SK-N-SH treated with all-trans-retinoic acid at 6 μM for 48 hours (cell line): ENCODE results near the gene SLC22A12.

Experiments used
- ATAC-seq: fragments of 200-7000 bp; cut with Tn5 transposase; 3 replicates; pipeline ENCODE4 v1.9.1; 2020; ENCODE audit warnings: mild to moderate bottlenecking, moderate library complexity
- ARNTL ChIP-seq: fragments of 450-650 bp; formaldehyde crosslinking; IDR thresholded peaks from 2 replicates; pipeline ENCODE4 v1.5.0; 2020; ENCODE audit warnings: low read depth, mild to moderate bottlenecking, moderate library complexity, borderline replicate concordance
- BACH2 ChIP-seq: fragments of 250-450 bp; sonication (Bioruptor Pico); IDR thresholded peaks from 2 replicates; pipeline ENCODE4 v1.9.0; 2021; ENCODE audit warnings: mild to moderate bottlenecking, borderline replicate concordance
- CREB5 ChIP-seq: fragments of 250-450 bp; sonication (Bioruptor Pico); IDR thresholded peaks from 2 replicates; pipeline ENCODE4 v1.5.1; 2020; ENCODE audit warnings: low read depth, mild to moderate bottlenecking, moderate library complexity
- CSDC2 ChIP-seq: fragments of 250-450 bp; sonication (Bioruptor Pico); IDR thresholded peaks from 2 replicates; pipeline ENCODE4 v1.5.0; 2020; ENCODE audit warnings: mild to moderate bottlenecking, moderate library complexity
- CSRNP3 ChIP-seq: fragments of 250-450 bp; sonication (Bioruptor Pico); IDR thresholded peaks from 2 replicates; pipeline ENCODE4 v1.5.1; 2021; ENCODE audit warnings: mild to moderate bottlenecking, moderate library complexity
- ESRRG ChIP-seq: fragments of 250-450 bp; sonication (Bioruptor Pico); IDR thresholded peaks from 2 replicates; pipeline ENCODE4 v1.6.1; 2021; ENCODE audit warnings: mild to moderate bottlenecking
- GLIS3 ChIP-seq: fragments of 250-450 bp; sonication (Bioruptor Pico); IDR thresholded peaks from 2 replicates; pipeline ENCODE4 v1.5.0; 2020; ENCODE audit warnings: mild to moderate bottlenecking, moderate library complexity
- ISL1 ChIP-seq: fragments of 250-450 bp; sonication (Bioruptor Pico); IDR thresholded peaks from 2 replicates; pipeline ENCODE4 v2.1.2; 2022; ENCODE audit warnings: mild to moderate bottlenecking, moderate library complexity
- OSR1 ChIP-seq: fragments of 250-450 bp; sonication (Bioruptor Pico); IDR thresholded peaks from 2 replicates; pipeline ENCODE4 v1.8.0; 2022; ENCODE audit warnings: moderate library complexity, mild to moderate bottlenecking, inconsistent platforms
- PATZ1 ChIP-seq: fragments of 250-450 bp; sonication (Bioruptor Pico); IDR thresholded peaks from 2 replicates; pipeline ENCODE4 v1.8.0; 2020; ENCODE audit warnings: mild to moderate bottlenecking, moderate library complexity, borderline replicate concordance
- POU6F1 ChIP-seq: fragments of 250-450 bp; sonication (Bioruptor Pico); IDR thresholded peaks from 2 replicates; pipeline ENCODE4 v1.8.0; 2021; ENCODE audit warnings: low read depth, mild to moderate bottlenecking, moderate library complexity, borderline replicate concordance
- PPARA ChIP-seq: fragments of 250-450 bp; sonication (Bioruptor Pico); IDR thresholded peaks from 2 replicates; pipeline ENCODE4 v1.5.0; 2020; ENCODE audit warnings: mild to moderate bottlenecking, borderline replicate concordance
- RARB ChIP-seq: fragments of 250-450 bp; sonication (Bioruptor Pico); IDR thresholded peaks from 2 replicates; pipeline ENCODE4 v1.8.0; 2021; ENCODE audit warnings: mild to moderate bottlenecking, moderate library complexity
- SNAI2 ChIP-seq: fragments of 250-450 bp; sonication (Bioruptor Pico); IDR thresholded peaks from 2 replicates; pipeline ENCODE4 v1.5.0; 2020; ENCODE audit warnings: mild to moderate bottlenecking, moderate library complexity
- TCF4 ChIP-seq: fragments of 250-450 bp; sonication (Bioruptor Pico); IDR thresholded peaks from 2 replicates; pipeline ENCODE4 v1.8.0; 2021; ENCODE audit warnings: mild to moderate bottlenecking, moderate library complexity, borderline replicate concordance
- TOX ChIP-seq: fragments of 250-450 bp; sonication (Bioruptor Pico); IDR thresholded peaks from 2 replicates; pipeline ENCODE4 v1.8.0; 2021; ENCODE audit warnings: mild to moderate bottlenecking, moderate library complexity, borderline replicate concordance
- TSHZ2 ChIP-seq: fragments of 250-450 bp; sonication (Bioruptor Pico); IDR thresholded peaks from 2 replicates; pipeline ENCODE4 v1.5.0; 2020; ENCODE audit warnings: mild to moderate bottlenecking, moderate library complexity
- ZC3H10 ChIP-seq: fragments of 250-450 bp; sonication (Bioruptor Pico); IDR thresholded peaks from 2 replicates; pipeline ENCODE4 v1.5.1; 2021; ENCODE audit warnings: mild to moderate bottlenecking, moderate library complexity
- ZFP3 ChIP-seq: fragments of 250-450 bp; sonication (Bioruptor Pico); IDR thresholded peaks from 2 replicates; pipeline ENCODE4 v1.5.0; 2020; ENCODE audit warnings: mild to moderate bottlenecking, moderate library complexity
- ZFP30 ChIP-seq: fragments of 450-650 bp; formaldehyde crosslinking; IDR thresholded peaks from 2 replicates; pipeline ENCODE4 v1.5.0; 2022; ENCODE audit warnings: mild to moderate bottlenecking, moderate library complexity
- ZNF565 ChIP-seq: fragments of 450-650 bp; formaldehyde crosslinking; conservative IDR thresholded peaks from 2 replicates; pipeline ENCODE4 v1.5.0; 2020; ENCODE audit warnings: low read depth, mild to moderate bottlenecking, moderate library complexity
- ZNF70 ChIP-seq: fragments of 450-650 bp; formaldehyde crosslinking; IDR thresholded peaks from 2 replicates; pipeline ENCODE4 v1.5.0; 2020; ENCODE audit warnings: mild to moderate bottlenecking, moderate library complexity
- ZNF8 ChIP-seq: fragments of 450-650 bp; formaldehyde crosslinking; IDR thresholded peaks from 2 replicates; pipeline ENCODE4 v1.5.0; 2020; ENCODE audit warnings: mild to moderate bottlenecking, moderate library complexity

Gene SLC22A12

GRCh38 chr11:64570341-64570740 is 20.7 kb upstream of the SLC22A12 start:
- no peak for TF ChIP-seq PPARA
- no peak for TF ChIP-seq PATZ1 (CRISPR knock-in tag)
- no peak for TF ChIP-seq SNAI2 (CRISPR knock-in tag)
- no peak for TF ChIP-seq OSR1 (CRISPR knock-in tag)
- no peak for TF ChIP-seq ZC3H10 (CRISPR knock-in tag)
- no peak for TF ChIP-seq CREB5 (CRISPR knock-in tag)
- no peak for TF ChIP-seq TOX (CRISPR knock-in tag)
- ATAC-seq = no peak

GRCh38 chr11:64571050-64571409 is 20.0 kb upstream of the SLC22A12 start:
- no peak for TF ChIP-seq ZFP3 (CRISPR knock-in tag)
- no peak for TF ChIP-seq ESRRG (CRISPR knock-in tag)
- TF ChIP-seq ZNF8 (CRISPR knock-in tag) = no peak
- no peak for TF ChIP-seq TSHZ2 (CRISPR knock-in tag)
- TF ChIP-seq ZFP30 (CRISPR knock-in tag) = no peak
- TF ChIP-seq CSRNP3 (CRISPR knock-in tag) = no peak
- no peak for TF ChIP-seq BACH2 (CRISPR knock-in tag)
- no peak for TF ChIP-seq ZNF565 (CRISPR knock-in tag)
- no peak for TF ChIP-seq CREB5 (CRISPR knock-in tag)
- no peak for TF ChIP-seq TCF4
- no peak for TF ChIP-seq ZNF70 (CRISPR knock-in tag)
- TF ChIP-seq ISL1 (CRISPR knock-in tag) = no peak
- TF ChIP-seq GLIS3 (CRISPR knock-in tag) = no peak
- no peak for TF ChIP-seq TOX (CRISPR knock-in tag)
- TF ChIP-seq ARNTL (CRISPR knock-in tag) = no peak
- TF ChIP-seq CSDC2 = no peak
- TF ChIP-seq RARB = no peak
- TF ChIP-seq PPARA = no peak
- TF ChIP-seq POU6F1 (CRISPR knock-in tag) = no peak
- no peak for TF ChIP-seq ZC3H10 (CRISPR knock-in tag)
- ATAC-seq = no peak
